Measurements from ENCODE around the gene ARG2. TPM values are rescaled to one million over a fixed set of nuclear protein-coding genes. Genes with fewer than 3 reads are reported as not detected.

Gene ARG2
- total and polyA plus RNA-seq, 9 of the 15 experiments (the other 6 are each of a cell fraction or from before 2014, with no cell fraction given) = 6.2 to 75.0 (median 17.8) TPM

DNA sequence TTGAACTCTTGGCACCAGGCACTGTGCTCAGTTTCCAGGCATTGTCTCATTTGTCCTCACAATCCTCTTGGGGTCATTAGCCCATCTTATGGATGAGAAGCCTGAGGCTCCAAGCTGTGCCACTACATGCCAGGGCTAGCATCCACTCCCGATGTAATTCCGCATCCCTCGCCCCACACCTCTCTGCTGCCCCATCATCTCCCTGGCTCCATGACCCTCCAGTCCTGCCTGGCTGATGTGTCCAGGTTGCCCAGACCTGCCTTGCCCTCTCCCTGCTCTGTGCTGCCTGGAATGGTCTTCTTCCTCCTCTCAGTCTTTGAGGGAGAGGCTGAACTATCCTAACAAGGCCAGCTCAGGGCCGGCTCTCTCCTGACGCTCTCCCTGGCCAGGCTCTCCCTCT is 47.1 kb upstream of the ARG2 start (continued):
- TF ChIP-seq BDP1 (IDR thresholded peaks at IDR 0.05; ENCODE audit: insufficient read depth, insufficient read length) (no peak), CEBPB (tag; IDR thresholded peaks at IDR 0.05) (no peak), ZNF324 (CRISPR knock-in tag; IDR thresholded peaks at IDR 0.05) (no peak), ZFX (CRISPR knock-in tag; IDR thresholded peaks at IDR 0.05) (no peak), PURB (CRISPR knock-in tag; IDR thresholded peaks at IDR 0.05; ENCODE audit: low read depth) (no peak), TSC22D4 (tag; IDR thresholded peaks at IDR 0.05) (no peak)
- TF ChIP-seq, protein P1, sequence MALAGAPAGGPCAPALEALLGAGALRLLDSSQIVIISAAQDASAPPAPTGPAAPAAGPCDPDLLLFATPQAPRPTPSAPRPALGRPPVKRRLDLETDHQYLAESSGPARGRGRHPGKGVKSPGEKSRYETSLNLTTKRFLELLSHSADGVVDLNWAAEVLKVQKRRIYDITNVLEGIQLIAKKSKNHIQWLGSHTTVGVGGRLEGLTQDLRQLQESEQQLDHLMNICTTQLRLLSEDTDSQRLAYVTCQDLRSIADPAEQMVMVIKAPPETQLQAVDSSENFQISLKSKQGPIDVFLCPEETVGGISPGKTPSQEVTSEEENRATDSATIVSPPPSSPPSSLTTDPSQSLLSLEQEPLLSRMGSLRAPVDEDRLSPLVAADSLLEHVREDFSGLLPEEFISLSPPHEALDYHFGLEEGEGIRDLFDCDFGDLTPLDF (CRISPR knock-in tag; IDR thresholded peaks at IDR 0.05) = no peak
- TF ChIP-seq, protein P2, sequence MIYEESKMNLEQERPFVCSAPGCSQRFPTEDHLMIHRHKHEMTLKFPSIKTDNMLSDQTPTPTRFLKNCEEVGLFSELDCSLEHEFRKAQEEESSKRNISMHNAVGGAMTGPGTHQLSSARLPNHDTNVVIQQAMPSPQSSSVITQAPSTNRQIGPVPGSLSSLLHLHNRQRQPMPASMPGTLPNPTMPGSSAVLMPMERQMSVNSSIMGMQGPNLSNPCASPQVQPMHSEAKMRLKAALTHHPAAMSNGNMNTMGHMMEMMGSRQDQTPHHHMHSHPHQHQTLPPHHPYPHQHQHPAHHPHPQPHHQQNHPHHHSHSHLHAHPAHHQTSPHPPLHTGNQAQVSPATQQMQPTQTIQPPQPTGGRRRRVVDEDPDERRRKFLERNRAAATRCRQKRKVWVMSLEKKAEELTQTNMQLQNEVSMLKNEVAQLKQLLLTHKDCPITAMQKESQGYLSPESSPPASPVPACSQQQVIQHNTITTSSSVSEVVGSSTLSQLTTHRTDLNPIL (CRISPR knock-in tag; IDR thresholded peaks at IDR 0.05) = no peak
